ENCODE measurements around the gene MUC6.

MUC6 gene, protein sequence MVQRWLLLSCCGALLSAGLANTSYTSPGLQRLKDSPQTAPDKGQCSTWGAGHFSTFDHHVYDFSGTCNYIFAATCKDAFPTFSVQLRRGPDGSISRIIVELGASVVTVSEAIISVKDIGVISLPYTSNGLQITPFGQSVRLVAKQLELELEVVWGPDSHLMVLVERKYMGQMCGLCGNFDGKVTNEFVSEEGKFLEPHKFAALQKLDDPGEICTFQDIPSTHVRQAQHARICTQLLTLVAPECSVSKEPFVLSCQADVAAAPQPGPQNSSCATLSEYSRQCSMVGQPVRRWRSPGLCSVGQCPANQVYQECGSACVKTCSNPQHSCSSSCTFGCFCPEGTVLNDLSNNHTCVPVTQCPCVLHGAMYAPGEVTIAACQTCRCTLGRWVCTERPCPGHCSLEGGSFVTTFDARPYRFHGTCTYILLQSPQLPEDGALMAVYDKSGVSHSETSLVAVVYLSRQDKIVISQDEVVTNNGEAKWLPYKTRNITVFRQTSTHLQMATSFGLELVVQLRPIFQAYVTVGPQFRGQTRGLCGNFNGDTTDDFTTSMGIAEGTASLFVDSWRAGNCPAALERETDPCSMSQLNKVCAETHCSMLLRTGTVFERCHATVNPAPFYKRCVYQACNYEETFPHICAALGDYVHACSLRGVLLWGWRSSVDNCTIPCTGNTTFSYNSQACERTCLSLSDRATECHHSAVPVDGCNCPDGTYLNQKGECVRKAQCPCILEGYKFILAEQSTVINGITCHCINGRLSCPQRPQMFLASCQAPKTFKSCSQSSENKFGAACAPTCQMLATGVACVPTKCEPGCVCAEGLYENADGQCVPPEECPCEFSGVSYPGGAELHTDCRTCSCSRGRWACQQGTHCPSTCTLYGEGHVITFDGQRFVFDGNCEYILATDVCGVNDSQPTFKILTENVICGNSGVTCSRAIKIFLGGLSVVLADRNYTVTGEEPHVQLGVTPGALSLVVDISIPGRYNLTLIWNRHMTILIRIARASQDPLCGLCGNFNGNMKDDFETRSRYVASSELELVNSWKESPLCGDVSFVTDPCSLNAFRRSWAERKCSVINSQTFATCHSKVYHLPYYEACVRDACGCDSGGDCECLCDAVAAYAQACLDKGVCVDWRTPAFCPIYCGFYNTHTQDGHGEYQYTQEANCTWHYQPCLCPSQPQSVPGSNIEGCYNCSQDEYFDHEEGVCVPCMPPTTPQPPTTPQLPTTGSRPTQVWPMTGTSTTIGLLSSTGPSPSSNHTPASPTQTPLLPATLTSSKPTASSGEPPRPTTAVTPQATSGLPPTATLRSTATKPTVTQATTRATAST (N-terminal part only)

GRCh38 chr11:1036303-1036923, at the start of gene MUC6:
TSS of gene MUC6 (minus strand) at chr11:1036718. CDS start at chr11:1036655, 63 bp downstream.
- TF ChIP-seq CTCF (IDR thresholded peaks at IDR 0.05; ENCODE audit: insufficient read depth, low read length, missing control alignments): no peak
- no peak within 1 kb of the TSS for H3K4me3 ChIP-seq (ENCODE audit: low read depth, low read length)
- ChIA-PET CTCF (no interaction called here), POLR2A (no interaction called here)
- DNase-seq (ENCODE audit: low read depth, low spot score): no peak

- H3K4me3 ChIP-seq (ENCODE audit: low read depth, low read length): no peak overlapping the region
- no peak for DNase-seq (ENCODE audit: low read depth, low spot score)
- CTCF ChIA-PET: no interaction called here
- POLR2A ChIA-PET: no interaction called here
- TF ChIP-seq CTCF (IDR thresholded peaks at IDR 0.05; ENCODE audit: insufficient read depth, low read length, missing control alignments): no peak
These were observed 49.1 kb upstream of the MUC6 start for GRCh38 chr11:1085440-1086170.

- POLR2A ChIA-PET: no interaction called here
- no peak for DNase-seq (ENCODE audit: low read depth, low spot score)
- CTCF ChIA-PET: no interaction called here
- H3K4me3 ChIP-seq (ENCODE audit: low read depth, low read length): no peak overlapping the region
- no peak for TF ChIP-seq CTCF (IDR thresholded peaks at IDR 0.05; ENCODE audit: insufficient read depth, low read length, missing control alignments)
These were observed 48.3 kb upstream of the MUC6 start for GRCh38 chr11:1084561-1085439.

- TF ChIP-seq CTCF (IDR thresholded peaks at IDR 0.05; ENCODE audit: insufficient read depth, low read length, missing control alignments): no peak
- ChIA-PET POLR2A (no interaction called here), CTCF (no interaction called here)
- no peak overlapping the region for H3K4me3 ChIP-seq (ENCODE audit: low read depth, low read length)
- no peak for DNase-seq (ENCODE audit: low read depth, low spot score)
These were observed 47.4 kb upstream of the MUC6 start for GRCh38 chr11:1083621-1084551.

All from AG04449 (cell line).